OCI-LY3 (cell line): ENCODE results near the gene SEPTIN2.

ENCODE experiments used
- H2AFZ ChIP-seq: fragments of 200-600, 300-600 bp; shearing (Covaris generic); 2 replicates; pipeline ENCODE4 v1.6.0; 2014; ENCODE audit warnings: antibody characterized with exemption, low read depth, low read length
- H3K27ac ChIP-seq: fragments of 200-600, 300-600 bp; sonication (generic); 2 replicates; pipeline ENCODE4 v1.5.1; 2014; ENCODE audit warnings: mild to moderate bottlenecking, low read length, moderate library complexity, mixed read lengths
- H3K27me3 ChIP-seq: fragments of 200-600, 300-600 bp; sonication (generic); 2 replicates; pipeline ENCODE4 v1.6.1; 2014; ENCODE audit warnings: low read depth, low read length, mixed read lengths
- H3K36me3 ChIP-seq: fragments of 200-600, 300-600 bp; sonication (generic); replicated peaks from 2 replicates; pipeline ENCODE3; 2014; ENCODE audit warnings: low read depth, low read length, mixed read lengths
- H3K4me1 ChIP-seq: fragments of 300-600, 200-600 bp; sonication (generic); 2 replicates; pipeline ENCODE4 v1.6.1; 2014; ENCODE audit warnings: low read length, mixed read lengths
- H3K4me2 ChIP-seq: fragments of 200-600, 300-600 bp; sonication (generic); 2 replicates; pipeline ENCODE4 v1.6.1; 2014; ENCODE audit warnings: low read length, mixed read lengths
- H3K4me3 ChIP-seq: fragments of 300-600, 200-600 bp; sonication (generic); 2 replicates; pipeline ENCODE4 v1.5.1; 2014; ENCODE audit warnings: antibody characterized with exemption, mild to moderate bottlenecking, low read length, moderate library complexity
- H3K79me2 ChIP-seq: fragments of 300-600, 200-600 bp; shearing (Covaris generic); 2 replicates; pipeline ENCODE4 v1.6.1; 2014; ENCODE audit warnings: mild to moderate bottlenecking, low read length, mixed read lengths
- H3K9ac ChIP-seq: fragments of 300-600, 200-600 bp; shearing (Covaris generic); 2 replicates; pipeline ENCODE4 v1.6.0; 2014; ENCODE audit warnings: mild to moderate bottlenecking, low read length, moderate library complexity
- H3K9me3 ChIP-seq: fragments of 200-600, 300-600 bp; shearing (Covaris generic); 2 replicates; pipeline ENCODE4 v1.6.1; 2014; ENCODE audit warnings: low read length, mixed read lengths; ENCODE audit not compliant: insufficient read depth
- H4K20me1 ChIP-seq: fragments of 200-600, 300-600 bp; sonication (generic); 2 replicates; pipeline ENCODE4 v1.6.1; 2016; ENCODE audit warnings: low read length, mixed read lengths; ENCODE audit not compliant: insufficient read depth
- CTCF ChIP-seq: fragments of 200-600, 300-600 bp; sonication (generic); IDR thresholded peaks from 2 replicates; pipeline ENCODE4 v1.5.1; 2014; ENCODE audit warnings: antibody characterized with exemption, low read length, low read depth
- EZH2phosphoT487 ChIP-seq: fragments of 200-600 bp; shearing (Covaris generic); IDR thresholded peaks from 2 replicates; pipeline ENCODE4 v1.6.1; 2018; ENCODE audit warnings: antibody characterized with exemption, mixed run types, low read depth

Gene SEPTIN2

GRCh38 chr2:241295326-241296095 lies 20.2 kb upstream of the SEPTIN2 start:
- Histone ChIP-seq H3K79me2 (peaks cover 96% of the 10 kb centered on the region), H4K20me1 (peaks cover 66% of the 10 kb centered on the region), H3K36me3 (no peaks in the 10 kb centered on the region), H2AFZ (no peak overlapping the region), H3K27ac (no peak overlapping the region), H3K4me2 (no peak overlapping the region), H3K27me3 (no peaks in the 10 kb centered on the region), H3K9me3 (no peaks in the 10 kb centered on the region), H3K4me1 (no peaks in the 10 kb centered on the region), H3K4me3 (no peak overlapping the region), H3K9ac (no peak overlapping the region)
- no peak for TF ChIP-seq EZH2phosphoT487
- no peak for TF ChIP-seq CTCF

GRCh38 chr2:241296767-241297166 lies 19.0 kb upstream of the SEPTIN2 start:
- TF ChIP-seq CTCF (no peak), EZH2phosphoT487 (no peak)
- no peak overlapping the region for H3K9ac ChIP-seq
- H2AFZ ChIP-seq = no peak overlapping the region
- no peaks in the 10 kb centered on the region for H3K27me3 ChIP-seq
- no peak overlapping the region for H3K4me2 ChIP-seq
- no peak overlapping the region for H3K4me3 ChIP-seq
- no peaks in the 10 kb centered on the region for H3K36me3 ChIP-seq
- no peaks in the 10 kb centered on the region for H3K9me3 ChIP-seq
- H3K79me2 ChIP-seq = peaks cover 93% of the 10 kb centered on the region
- peaks cover 60% of the 10 kb centered on the region for H4K20me1 ChIP-seq
- no peak overlapping the region for H3K27ac ChIP-seq
- no peaks in the 10 kb centered on the region for H3K4me1 ChIP-seq

GRCh38 chr2:241298673-241299072 lies 17.1 kb upstream of the SEPTIN2 start:
- no peaks in the 10 kb centered on the region for H3K4me1 ChIP-seq
- TF ChIP-seq CTCF (no peak), EZH2phosphoT487 (no peak)
- H3K4me2 ChIP-seq = no peak overlapping the region
- H3K79me2 ChIP-seq = peaks cover 93% of the 10 kb centered on the region
- H2AFZ ChIP-seq = no peak overlapping the region
- no peaks in the 10 kb centered on the region for H3K36me3 ChIP-seq
- no peaks in the 10 kb centered on the region for H3K27me3 ChIP-seq
- no peak overlapping the region for H3K4me3 ChIP-seq
- peaks cover 69% of the 10 kb centered on the region for H4K20me1 ChIP-seq
- no peaks in the 10 kb centered on the region for H3K9me3 ChIP-seq
- no peak overlapping the region for H3K27ac ChIP-seq
- no peak overlapping the region for H3K9ac ChIP-seq

- Histone ChIP-seq H4K20me1 (peaks cover 75% of the 10 kb centered on the region), H3K4me1 (no peaks in the 10 kb centered on the region), H3K9me3 (no peaks in the 10 kb centered on the region), H3K4me2 (no peak overlapping the region), H3K79me2 (peaks cover 95% of the 10 kb centered on the region), H3K27me3 (no peaks in the 10 kb centered on the region), H2AFZ (no peak overlapping the region), H3K9ac (no peak overlapping the region), H3K36me3 (no peaks in the 10 kb centered on the region), H3K4me3 (no peak overlapping the region), H3K27ac (no peak overlapping the region)
- TF ChIP-seq CTCF (no peak), EZH2phosphoT487 (no peak)
Measured at GRCh38 chr2:241300000-241300399, 15.7 kb upstream of the SEPTIN2 start.
